Body of pancreas (tissue), 4 donors: Measurements from ENCODE around the gene PTOV1.

Experiments
- CTCF ChIP-seq, 7 experiments: fragments of 450-650 bp in 4 of 7; fragments of 200-600 bp in 3 of 7; sonication (generic) in 3 of 7; IDR thresholded peaks; one replicate each; pipeline ENCODE4 v1.5.1; 2016 to 2019; ENCODE audit warnings: antibody characterized with exemption in 7 of 7
- POLR2A ChIP-seq, 3 donors: fragments of 450-650 bp; IDR thresholded peaks; one replicate each; pipeline ENCODE4 v1.6.1; 2016; ENCODE audit warnings: antibody characterized with exemption in 3 of 3, mild to moderate bottlenecking in 2 of 3

GRCh38 chr19:49801966-49802661 lies 48.8 kb upstream of the PTOV1 start:
- peak in 3 of 7 experiments; percentile 18 to 39 (median 39) for TF ChIP-seq CTCF (IDR thresholded peaks at IDR 0.05)
- TF ChIP-seq POLR2A (IDR thresholded peaks at IDR 0.05): no peak
